Nephron (organoid): ENCODE measurements around the gene XPO6.

Source experiments
- H3K27ac Mint-ChIP-seq, 3 experiments: 2 replicates each; pipeline ENCODE4 v1.8.0; 2020; ENCODE audit warnings: mixed read lengths in 3 of 3, mild to moderate bottlenecking in 2 of 3, moderate library complexity in 1 of 3
- H3K27me3 Mint-ChIP-seq: 2 replicates; pipeline ENCODE4 v1.8.0; 2021; ENCODE audit warnings: low read depth, mild to moderate bottlenecking, moderate library complexity, mixed read lengths
- H3K36me3 Mint-ChIP-seq: 2 replicates; pipeline ENCODE4 v1.8.0; 2020; ENCODE audit warnings: low read depth, mixed read lengths
- H3K4me1 Mint-ChIP-seq: 2 replicates; pipeline ENCODE4 v1.8.0; 2020; ENCODE audit warnings: mixed read lengths
- H3K4me3 Mint-ChIP-seq, 3 experiments: 2 replicates each; pipeline ENCODE4 v1.8.0; 2020; ENCODE audit warnings: mild to moderate bottlenecking in 3 of 3, mixed read lengths in 3 of 3, moderate library complexity in 2 of 3
- H3K9me3 Mint-ChIP-seq: 2 replicates; pipeline ENCODE4 v1.8.0; 2020; ENCODE audit warnings: mixed read lengths
- TF ChIP-seq, protein P1 (sequence below), 3 experiments: fragments of 200-600 bp; sonication (generic); IDR thresholded peaks; one replicate each; pipeline ENCODE4 v1.5.0; 2021; ENCODE audit warnings: antibody characterized with exemption in 3 of 3; ENCODE audit not compliant: unreplicated experiment in 3 of 3

The XPO6 gene

GRCh38 chr16:28155293-28155692 is 56.5 kb downstream of the XPO6 start:
- Mint-ChIP-seq H3K9me3 (no peaks in the 10 kb centered on the region), H3K4me3 (no peak overlapping the region), H3K36me3 (peaks cover 28% of the 10 kb centered on the region), H3K4me1 (peaks cover 35% of the 10 kb centered on the region), H3K27ac (peak overlapping the region; percentile 15 to 70 (median 28)), H3K27me3 (no peaks in the 10 kb centered on the region)
- TF ChIP-seq, protein P1, sequence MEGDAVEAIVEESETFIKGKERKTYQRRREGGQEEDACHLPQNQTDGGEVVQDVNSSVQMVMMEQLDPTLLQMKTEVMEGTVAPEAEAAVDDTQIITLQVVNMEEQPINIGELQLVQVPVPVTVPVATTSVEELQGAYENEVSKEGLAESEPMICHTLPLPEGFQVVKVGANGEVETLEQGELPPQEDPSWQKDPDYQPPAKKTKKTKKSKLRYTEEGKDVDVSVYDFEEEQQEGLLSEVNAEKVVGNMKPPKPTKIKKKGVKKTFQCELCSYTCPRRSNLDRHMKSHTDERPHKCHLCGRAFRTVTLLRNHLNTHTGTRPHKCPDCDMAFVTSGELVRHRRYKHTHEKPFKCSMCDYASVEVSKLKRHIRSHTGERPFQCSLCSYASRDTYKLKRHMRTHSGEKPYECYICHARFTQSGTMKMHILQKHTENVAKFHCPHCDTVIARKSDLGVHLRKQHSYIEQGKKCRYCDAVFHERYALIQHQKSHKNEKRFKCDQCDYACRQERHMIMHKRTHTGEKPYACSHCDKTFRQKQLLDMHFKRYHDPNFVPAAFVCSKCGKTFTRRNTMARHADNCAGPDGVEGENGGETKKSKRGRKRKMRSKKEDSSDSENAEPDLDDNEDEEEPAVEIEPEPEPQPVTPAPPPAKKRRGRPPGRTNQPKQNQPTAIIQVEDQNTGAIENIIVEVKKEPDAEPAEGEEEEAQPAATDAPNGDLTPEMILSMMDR (IDR thresholded peaks at IDR 0.05; ENCODE audit: unreplicated experiment in 3 of 3), result no peak

- peaks cover 53% of the 10 kb centered on the region for H3K36me3 Mint-ChIP-seq
- no peaks in the 10 kb centered on the region for H3K27me3 Mint-ChIP-seq
- H3K4me3 Mint-ChIP-seq, result no peak overlapping the region
- TF ChIP-seq, protein P1 (IDR thresholded peaks at IDR 0.05; ENCODE audit: unreplicated experiment in 3 of 3), result no peak
- peaks cover 18% of the 10 kb centered on the region for H3K4me1 Mint-ChIP-seq
- no peak overlapping the region for H3K27ac Mint-ChIP-seq
- no peaks in the 10 kb centered on the region for H3K9me3 Mint-ChIP-seq
Observed at GRCh38 chr16:28151180-28151579, 60.6 kb downstream of the XPO6 start.

DNA sequence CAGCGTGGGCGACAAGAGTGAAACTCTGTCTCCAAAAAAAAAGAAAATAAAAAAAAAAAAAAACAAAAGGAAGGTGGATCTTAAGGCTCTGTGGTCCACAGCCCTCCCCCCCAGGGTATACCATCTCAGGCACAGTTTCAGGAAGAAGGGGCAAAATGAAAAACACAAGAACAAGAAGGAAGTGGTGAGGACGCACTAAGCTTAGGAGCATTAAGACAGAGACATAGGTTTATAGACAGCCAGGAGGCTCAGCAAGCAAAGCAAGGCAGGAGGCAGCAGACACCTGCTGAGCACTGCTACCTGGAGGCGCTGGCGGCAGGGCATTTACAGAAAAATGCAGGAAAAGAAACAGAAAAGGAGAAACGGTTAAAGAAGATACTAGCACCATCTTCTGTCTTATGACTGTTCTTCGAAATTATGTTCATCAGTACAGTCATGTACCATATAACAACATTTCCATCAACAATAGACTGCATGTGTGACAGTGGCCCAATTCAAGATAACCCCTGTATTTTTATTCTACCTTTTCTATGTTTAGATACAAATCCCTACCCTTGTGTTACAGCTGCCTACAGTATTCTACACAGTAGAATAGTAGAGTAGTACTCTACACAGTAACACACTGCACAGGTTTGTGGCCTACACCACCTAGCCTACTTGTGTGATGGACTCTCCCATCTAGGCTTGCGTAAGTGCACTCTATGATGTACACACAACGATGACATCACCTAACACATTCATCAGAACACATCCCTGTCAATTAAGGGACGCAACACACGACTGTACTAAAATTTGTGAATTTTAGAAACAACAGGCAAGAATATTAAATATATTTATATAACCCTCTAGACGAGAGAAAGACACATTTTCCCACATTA is 62.5 kb downstream of the XPO6 start:
- H3K4me3 Mint-ChIP-seq, result no peak overlapping the region
- no peaks in the 10 kb centered on the region for H3K27me3 Mint-ChIP-seq
- TF ChIP-seq, protein P1 (IDR thresholded peaks at IDR 0.05; ENCODE audit: unreplicated experiment in 3 of 3), result no peak
- H3K36me3 Mint-ChIP-seq, result peaks cover 55% of the 10 kb centered on the region
- peaks cover 1% of the 10 kb centered on the region for H3K4me1 Mint-ChIP-seq
- no peak overlapping the region for H3K27ac Mint-ChIP-seq
- no peaks in the 10 kb centered on the region for H3K9me3 Mint-ChIP-seq

DNA sequence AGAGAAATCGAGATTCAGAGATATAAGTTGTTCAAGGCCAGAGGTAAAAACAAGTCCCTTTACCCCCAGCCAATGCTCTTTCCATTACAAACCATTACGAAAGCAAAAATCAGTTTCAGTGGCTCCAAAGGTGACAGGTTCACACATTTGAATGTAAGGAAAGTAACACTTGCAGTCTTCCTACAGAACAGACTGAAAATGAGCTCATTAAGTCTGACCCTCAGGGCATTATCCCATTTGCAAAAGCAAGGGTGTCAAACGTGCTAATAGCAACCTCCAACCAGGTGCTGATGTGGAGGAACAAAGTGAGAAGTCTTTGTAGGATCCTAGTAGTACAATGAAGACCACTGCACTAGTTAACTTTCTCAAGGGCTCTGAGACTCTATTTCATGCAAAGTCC is 65.2 kb downstream of the XPO6 start:
- TF ChIP-seq, protein P1 (IDR thresholded peaks at IDR 0.05; ENCODE audit: unreplicated experiment in 3 of 3), result no peak
- no peak overlapping the region for H3K4me3 Mint-ChIP-seq
- no peaks in the 10 kb centered on the region for H3K27me3 Mint-ChIP-seq
- H3K27ac Mint-ChIP-seq, result no peak overlapping the region
- H3K9me3 Mint-ChIP-seq, result no peaks in the 10 kb centered on the region
- no peaks in the 10 kb centered on the region for H3K4me1 Mint-ChIP-seq
- H3K36me3 Mint-ChIP-seq, result peaks cover 56% of the 10 kb centered on the region

- Mint-ChIP-seq H3K4me3 (no peak overlapping the region), H3K9me3 (no peaks in the 10 kb centered on the region), H3K4me1 (no peaks in the 10 kb centered on the region), H3K36me3 (peaks cover 56% of the 10 kb centered on the region), H3K27ac (no peak overlapping the region), H3K27me3 (no peaks in the 10 kb centered on the region)
- TF ChIP-seq, protein P1 (IDR thresholded peaks at IDR 0.05; ENCODE audit: unreplicated experiment in 3 of 3), result no peak
Observed at GRCh38 chr16:28145796-28146195, 66.0 kb downstream of the XPO6 start.
